HL-60/S4 treated with phorbol 12-myristate 13-acetate at 8.2 ng/mL for 4 days and 3 days (cell line): ENCODE measurements around the gene TBX18.

Source experiments
- in situ Hi-C: fragments of 300-500 bp; cut with MboI; formaldehyde crosslinking; loops from 2 replicates; pipeline ENCODE4 v1.15.0; 2022; ENCODE audit warnings: low sequenced_read_pairs

TBX18 gene

GRCh38 chr6:84675651-84676050 lies 88.7 kb downstream of the TBX18 start:
- in situ Hi-C loops: no loop called here

- in situ Hi-C loops: no loop called here
These were observed 90.0 kb downstream of the TBX18 start for GRCh38 chr6:84674395-84674794.

DNA sequence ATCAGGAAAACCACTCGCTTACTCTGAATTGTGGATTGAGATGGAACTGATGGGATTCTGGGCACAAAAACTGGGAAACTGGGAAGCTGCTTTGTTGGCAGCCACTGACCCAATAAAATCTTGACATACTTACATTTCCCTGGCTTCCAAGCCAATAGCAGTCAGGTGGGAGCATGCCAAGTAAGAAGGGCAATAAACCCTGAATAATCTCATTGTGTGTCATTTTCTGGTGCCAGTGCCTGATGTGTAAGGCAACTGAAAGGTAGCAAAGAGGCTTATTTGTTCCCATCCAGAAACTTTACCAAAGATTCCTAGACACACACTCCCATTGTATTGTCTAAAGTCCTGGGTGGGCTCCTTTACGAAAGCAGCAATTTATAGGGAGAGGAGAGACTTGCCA lies 93.2 kb downstream of the TBX18 start:
- in situ Hi-C loops: no loop called here

GRCh38 chr6:84669945-84670344 lies 94.5 kb downstream of the TBX18 start:
- in situ Hi-C loops: no loop called here

GRCh38 chr6:84667252-84668213 lies 96.9 kb downstream of the TBX18 start:
- in situ Hi-C loops: no loop called here

GRCh38 chr6:84665401-84665800 lies 99.0 kb downstream of the TBX18 start:
- in situ Hi-C loops: no loop called here

- in situ Hi-C loops: no loop called here
These were observed 100.5 kb downstream of the TBX18 start for GRCh38 chr6:84663866-84664265.

GRCh38 chr6:84657486-84657885 lies 106.9 kb downstream of the TBX18 start:
- in situ Hi-C loops: no loop called here

DNA sequence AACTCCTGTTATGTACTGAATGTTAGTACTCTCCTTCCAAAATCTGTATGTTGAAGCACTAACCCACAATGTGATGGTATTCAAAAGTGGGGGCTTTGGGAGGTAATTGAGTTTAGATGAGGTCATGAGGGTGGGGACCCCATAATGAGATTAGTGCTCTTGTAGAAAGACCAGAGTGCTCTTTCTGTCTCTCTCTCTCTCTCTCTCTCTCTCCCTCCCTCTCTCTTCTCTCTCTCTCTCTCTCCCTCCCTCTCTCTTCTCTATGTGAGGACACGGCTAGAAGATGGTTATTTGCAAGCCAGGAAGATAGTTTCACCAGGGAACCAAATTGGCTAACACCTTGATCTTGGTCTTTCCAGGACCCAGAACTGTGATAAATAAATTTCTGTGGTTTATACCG lies 107.4 kb downstream of the TBX18 start:
- in situ Hi-C loops: no loop called here

DNA sequence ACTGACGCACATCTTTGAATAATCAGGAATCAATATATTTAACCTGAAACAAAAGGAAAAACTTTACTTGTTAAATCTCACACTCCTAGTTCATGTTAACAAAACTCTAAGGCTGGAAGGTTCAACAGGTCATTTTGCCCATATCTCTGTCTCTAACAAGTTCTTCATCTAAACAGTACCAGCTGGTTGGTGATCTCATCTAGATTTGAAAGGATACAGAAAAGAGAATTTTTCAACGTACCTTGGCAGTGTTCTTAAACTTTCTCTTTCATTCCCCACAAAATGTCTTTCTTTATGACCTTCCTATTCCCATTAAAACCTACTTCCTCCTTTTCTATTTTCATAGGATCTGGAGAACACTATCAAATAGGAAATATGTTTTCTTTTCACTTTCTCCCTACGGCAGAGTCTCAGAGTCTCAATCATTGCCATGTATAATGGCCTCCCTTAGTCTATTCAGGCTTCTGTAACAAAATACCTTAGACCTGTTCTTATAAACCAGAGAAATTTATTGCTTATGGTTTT lies 111.3 kb downstream of the TBX18 start:
- in situ Hi-C loops: no loop called here

DNA sequence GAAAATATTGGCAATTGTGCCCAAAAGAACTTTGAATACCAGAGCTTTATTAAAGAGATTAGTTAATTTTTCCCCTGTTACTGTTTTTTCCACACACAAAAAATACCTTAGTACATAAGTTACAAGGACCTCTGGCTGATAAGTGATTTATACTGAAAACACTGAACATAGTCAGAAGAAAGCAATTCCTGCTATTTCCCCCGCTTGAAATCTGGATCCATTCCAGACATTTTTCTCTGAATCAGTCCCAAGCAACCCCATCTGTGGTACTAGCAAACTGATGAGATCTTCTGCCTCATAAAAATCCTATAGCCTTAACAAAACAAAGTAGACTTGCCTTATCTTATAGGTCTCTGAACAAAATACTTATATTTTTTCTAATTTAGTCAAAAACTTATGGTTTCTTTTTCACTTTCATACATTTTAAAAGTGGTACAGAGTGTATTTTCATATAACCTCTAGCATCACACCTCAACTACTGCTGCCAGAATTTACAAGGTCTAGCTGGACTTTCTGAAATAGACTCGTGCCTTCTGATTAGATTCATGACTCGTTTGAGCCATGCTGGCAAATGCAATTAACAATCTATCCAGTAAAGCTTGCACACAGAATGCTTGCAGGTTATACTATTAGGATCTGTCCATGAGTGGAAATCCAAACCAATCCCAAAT lies 111.9 kb downstream of the TBX18 start:
- in situ Hi-C loops: no loop called here

GRCh38 chr6:84651583-84651982 lies 112.8 kb downstream of the TBX18 start:
- in situ Hi-C loops: no loop called here

- in situ Hi-C loops: no loop called here
These were observed 116.0 kb downstream of the TBX18 start for GRCh38 chr6:84648444-84648843.

DNA sequence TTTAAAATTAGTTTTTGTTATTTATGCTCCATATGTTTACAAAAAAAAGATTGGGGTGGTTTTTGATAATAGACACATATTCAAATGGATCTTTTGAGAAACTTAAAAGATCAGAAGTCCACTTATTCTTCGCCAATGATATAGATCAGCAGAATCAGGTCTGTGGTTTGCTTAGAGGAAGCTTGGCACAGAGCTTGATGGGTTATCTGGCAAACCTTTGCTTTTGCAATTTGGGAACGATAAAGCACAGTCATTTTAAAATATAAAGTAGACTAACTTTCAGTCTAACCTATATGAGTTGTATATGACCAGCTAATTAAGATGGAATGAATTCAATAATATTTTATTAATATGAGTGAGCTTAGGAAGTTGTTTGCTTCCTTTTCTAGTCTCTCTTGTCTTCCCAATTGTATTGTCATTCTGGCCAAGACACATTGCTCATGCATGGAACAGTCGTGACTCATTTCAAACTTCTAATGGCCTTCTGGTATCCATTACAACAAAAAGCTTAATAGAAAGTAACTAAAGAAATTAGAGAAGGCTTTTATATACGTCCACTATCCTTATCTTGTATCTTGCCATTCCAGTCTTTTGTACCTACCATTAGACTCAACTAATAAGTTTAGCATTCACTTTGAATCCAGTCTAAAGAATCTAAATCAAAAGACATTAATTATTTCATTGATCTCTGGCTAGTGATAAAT lies 118.7 kb downstream of the TBX18 start:
- in situ Hi-C loops: no loop called here

GRCh38 chr6:84645000-84645399 lies 119.4 kb downstream of the TBX18 start:
- in situ Hi-C loops: no loop called here

DNA sequence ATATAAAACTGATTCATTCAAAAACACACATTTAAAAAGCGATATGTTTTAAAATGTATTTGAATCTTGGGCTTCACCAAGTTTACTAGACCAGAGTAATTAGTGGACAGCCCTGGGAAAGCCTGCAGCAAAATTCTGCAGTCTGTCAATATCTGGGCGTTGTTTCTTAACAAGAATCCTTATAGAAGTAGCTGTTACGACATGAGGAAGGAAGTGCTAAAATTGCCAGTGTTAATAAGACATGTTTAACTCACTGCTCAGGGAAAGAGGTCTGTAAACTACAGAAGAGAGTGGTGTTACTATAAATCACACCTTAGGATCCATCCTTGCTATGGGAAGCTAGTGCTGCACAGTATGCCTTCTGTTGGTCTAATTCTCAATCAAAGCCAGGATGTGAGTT lies 120.6 kb downstream of the TBX18 start:
- in situ Hi-C loops: no loop called here

DNA sequence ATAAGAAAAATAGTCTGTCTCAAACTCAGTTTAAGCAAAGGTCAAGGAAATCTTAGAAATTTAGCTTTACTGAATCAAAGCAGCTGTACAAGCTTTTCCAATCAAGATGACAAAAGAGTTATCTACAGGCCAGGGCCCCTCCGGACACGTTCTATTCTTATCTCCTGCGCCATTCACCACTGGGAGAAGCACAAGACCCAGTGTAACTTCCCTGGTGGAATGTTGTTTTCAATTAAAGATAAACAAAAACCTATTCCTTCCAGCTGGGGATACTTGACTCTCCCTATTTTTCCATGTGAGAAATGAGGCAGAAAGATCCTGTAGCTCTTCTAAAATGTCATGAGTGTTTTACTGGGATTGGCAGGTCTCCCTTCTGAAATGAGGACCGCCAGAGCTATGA lies 123.3 kb downstream of the TBX18 start:
- in situ Hi-C loops: no loop called here

DNA sequence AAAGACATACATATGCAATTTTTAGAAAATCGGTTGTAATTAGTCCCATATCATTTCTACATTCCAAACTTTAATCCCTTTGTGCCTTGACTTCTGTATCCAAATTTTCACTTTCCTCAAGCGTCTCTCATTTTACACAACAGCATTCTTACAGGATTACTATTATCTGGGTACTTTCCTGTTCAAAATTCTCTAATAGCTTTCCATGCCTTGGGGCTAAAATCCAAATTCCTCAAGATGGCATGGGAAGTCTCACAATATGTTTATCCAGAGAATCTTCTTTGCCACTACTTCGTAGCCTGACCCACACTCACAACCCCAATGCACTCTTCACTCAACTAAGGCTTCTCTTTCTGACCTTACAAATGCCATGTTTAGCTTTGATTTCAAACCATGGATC lies 125.0 kb downstream of the TBX18 start:
- in situ Hi-C loops: no loop called here

- in situ Hi-C loops: no loop called here
These were observed 126.1 kb downstream of the TBX18 start for GRCh38 chr6:84638286-84638685.
